PC-9 (cell line): ENCODE results near the gene ANKRD10. TPM values are rescaled to one million over a fixed set of nuclear protein-coding genes. Genes with fewer than 3 reads are reported as not detected.

Experiments
- BruUV-seq: library from RNA; stranded (reverse); fragments of 400-500 nt; replicated peaks from 2 replicates; lab custom pipeline; 2021; lab: Mats Ljungman, UMichigan
- CTCF ChIA-PET: fragments of 300-600 bp; sonication (Branson Sonifier 250); formaldehyde crosslinking; loops from one replicate; lab custom pipeline; 2022; ENCODE audit warnings: antibody characterized with exemption; lab: Charles Lee
- POLR2A ChIA-PET: fragments of 300-600 bp; sonication (Branson Sonifier 250); formaldehyde crosslinking; loops from one replicate; lab custom pipeline; 2022; ENCODE audit warnings: antibody characterized with exemption; ENCODE audit not compliant: unreplicated experiment; lab: Charles Lee
- DNase-seq, 2 experiments: peaks; one replicate each; pipeline versions ENCODE4 v3.0.0 to v3.0.0-alpha.2; 2015 to 2022; ENCODE audit warnings: mixed read lengths in 1 of 2
- H2AFZ ChIP-seq: fragments of 200-600 bp; sonication (generic); 2 replicates; pipeline ENCODE4 v1.8.1; 2017; ENCODE audit warnings: antibody characterized with exemption
- H3F3A ChIP-seq: fragments of 200-600 bp; sonication (generic); 2 replicates; pipeline ENCODE4 v1.8.1; 2017; ENCODE audit warnings: antibody characterized with exemption, mild to moderate bottlenecking, low read depth; ENCODE audit not compliant: insufficient read depth
- H3K27ac ChIP-seq: fragments of 200-600 bp; sonication (generic); 2 replicates; pipeline ENCODE4 v1.6.1; 2016; ENCODE audit warnings: mixed run types
- H3K27me3 ChIP-seq: fragments of 200-600 bp; sonication (generic); 2 replicates; pipeline ENCODE4 v1.6.1; 2016; ENCODE audit warnings: low read depth, mixed run types; ENCODE audit not compliant: insufficient read depth
- H3K36me3 ChIP-seq: fragments of 200-600 bp; sonication (generic); 2 replicates; pipeline ENCODE4 v1.6.1; 2016; ENCODE audit warnings: low read depth, mixed run types
- H3K4me1 ChIP-seq: fragments of 200-600 bp; sonication (generic); replicated peaks from 2 replicates; pipeline ENCODE4 v1.6.1; 2016; ENCODE audit warnings: mixed run types; ENCODE audit not compliant: insufficient read depth
- H3K4me2 ChIP-seq: fragments of 200-600 bp; sonication (generic); 2 replicates; pipeline ENCODE4 v1.6.1; 2017; ENCODE audit warnings: mixed run types
- H3K4me3 ChIP-seq: fragments of 200-600 bp; sonication (generic); 2 replicates; pipeline ENCODE4 v1.6.1; 2016; ENCODE audit warnings: mixed run types
- H3K79me2 ChIP-seq: fragments of 200-600 bp; sonication (generic); 2 replicates; pipeline ENCODE4 v1.6.1; 2017; ENCODE audit warnings: low read depth, mixed run types
- H3K9me2 ChIP-seq: fragments of 200-600 bp; sonication (generic); 2 replicates; pipeline ENCODE4 v1.8.1; 2017; ENCODE audit warnings: mild to moderate bottlenecking; ENCODE audit not compliant: insufficient read depth
- H3K9me3 ChIP-seq: fragments of 200-600 bp; sonication (generic); 2 replicates; pipeline ENCODE4 v1.8.1; 2016; ENCODE audit warnings: low read depth; ENCODE audit not compliant: insufficient read depth
- H4K20me1 ChIP-seq: fragments of 200-600 bp; sonication (generic); 2 replicates; pipeline ENCODE4 v1.8.1; 2017; ENCODE audit not compliant: insufficient read depth
- CTCF ChIP-seq: fragments of 200-600 bp; sonication (generic); conservative IDR thresholded peaks from 2 replicates; pipeline ENCODE4 v1.6.1; 2017; ENCODE audit warnings: mixed run types, antibody characterized with exemption, mild to moderate bottlenecking, moderate library complexity
- EZH2 ChIP-seq: fragments of 200-600 bp; sonication (generic); IDR thresholded peaks from 2 replicates; pipeline ENCODE4 v1.8.0; 2017; ENCODE audit warnings: antibody characterized with exemption, low read depth
- intact Hi-C: fragments of 100-400 bp; cut with micrococcal nuclease; formaldehyde crosslinking; loops from one replicate; pipeline ENCODE4 v1.10.0; 2022; ENCODE audit not compliant: unreplicated experiment
- total RNA-seq: library from RNA; stranded (reverse); gene quantifications from 2 replicates; pipeline ENCODE4 v1.2.3, GENCODE V29; 2021

ANKRD10 gene
- total RNA-seq, 1 experiment from 2014 or later: 155 TPM

- Histone ChIP-seq H3F3A (peaks cover 2% of the 10 kb centered on the region; the same call in 1 of the 2 replicates), H3K27me3 (peaks cover 14% of the 10 kb centered on the region; the same call in 1 of the 2 replicates), H3K9me3 (peaks cover 9% of the 10 kb centered on the region; the same call in 1 of the 2 replicates), H4K20me1 (no peaks in the 10 kb centered on the region), H3K4me2 (no peak overlapping the region), H3K79me2 (no peaks in the 10 kb centered on the region), H3K9me2 (no peaks in the 10 kb centered on the region), H3K36me3 (no peaks in the 10 kb centered on the region), H2AFZ (no peak overlapping the region), H3K4me1 (peaks cover 3% of the 10 kb centered on the region), H3K4me3 (no peak overlapping the region), H3K27ac (no peak overlapping the region)
- TF ChIP-seq CTCF (no peak), EZH2 (no peak)
- intact Hi-C loops: no loop called here
- BruUV-seq: no TSS peak
- CTCF ChIA-PET: no interaction called here
- DNase-seq: no peak
- POLR2A ChIA-PET: no interaction called here
These were observed 78.3 kb downstream of the ANKRD10 start for GRCh38 chr13:110836605-110836903.

GRCh38 chr13:110835721-110836604 lies 78.9 kb downstream of the ANKRD10 start:
- CTCF ChIA-PET: no interaction called here
- TF ChIP-seq EZH2 (no peak), CTCF (no peak)
- intact Hi-C loops: no loop called here

GRCh38 chr13:110834572-110834971 lies 80.3 kb downstream of the ANKRD10 start:
- POLR2A ChIA-PET: no interaction called here

More at GRCh38 chr13:110835721-110836604, 78.9 kb downstream of the ANKRD10 start:
- Histone ChIP-seq H2AFZ (no peak overlapping the region), H3K4me3 (no peak overlapping the region), H3K27ac (no peak overlapping the region), H3K9me3 (0 out of 2 replicates have a peak, but pooled peaks cover 5% of the 10 kb centered on the region), H4K20me1 (no peaks in the 10 kb centered on the region), H3K36me3 (no peaks in the 10 kb centered on the region), H3K9me2 (no peaks in the 10 kb centered on the region), H3K79me2 (no peaks in the 10 kb centered on the region), H3F3A (no peaks in the 10 kb centered on the region), H3K4me1 (no peaks in the 10 kb centered on the region; the same call in 1 of the 2 replicates), H3K4me2 (no peak overlapping the region), H3K27me3 (peaks cover 14% of the 10 kb centered on the region; the same call in 1 of the 2 replicates)
- no peak for DNase-seq
- no TSS peak for BruUV-seq
- POLR2A ChIA-PET: no interaction called here

More at GRCh38 chr13:110834572-110834971, 80.3 kb downstream of the ANKRD10 start:
- no peaks in the 10 kb centered on the region for H3K9me3 ChIP-seq
- TF ChIP-seq EZH2 (no peak), CTCF (no peak)
- no peak overlapping the region for H3K27ac ChIP-seq
- no peaks in the 10 kb centered on the region for H4K20me1 ChIP-seq
- no peaks in the 10 kb centered on the region for H3K79me2 ChIP-seq
- no peak for DNase-seq
- BruUV-seq: no TSS peak
- intact Hi-C loops: no loop called here
- H3K4me1 ChIP-seq: no peaks in the 10 kb centered on the region
- H3K4me2 ChIP-seq: no peak overlapping the region
- H3K36me3 ChIP-seq: no peaks in the 10 kb centered on the region
- H3K9me2 ChIP-seq: no peaks in the 10 kb centered on the region
- peaks cover 14% of the 10 kb centered on the region; the same call in 1 of the 2 replicates for H3K27me3 ChIP-seq
- H3F3A ChIP-seq: no peaks in the 10 kb centered on the region
- H2AFZ ChIP-seq: no peak overlapping the region
- H3K4me3 ChIP-seq: no peak overlapping the region
- CTCF ChIA-PET: no interaction called here
